SK-N-SH (cell line): ENCODE measurements around the gene CEBPZOS. TPM values are rescaled to one million over a fixed set of nuclear protein-coding genes. Genes with fewer than 3 reads are reported as not detected.

Source experiments
- CTCF ChIA-PET: fragments of 300-600, 350-600 bp; formaldehyde crosslinking; extraction: SDS; loops from one replicate; lab custom pipeline; 2021; lab: Yijun Ruan, JAX
- POLR2A ChIA-PET: fragments of 350-600 bp; sonication (Branson Sonifier 250); formaldehyde crosslinking; extraction: SDS; loops from one replicate; lab custom pipeline; 2020; ENCODE audit warnings: antibody characterized with exemption, inconsistent platforms; lab: Yijun Ruan, JAX
- DNase-seq: peaks from one replicate; pipeline ENCODE4 v3.0.0; 2012
- H2AFZ ChIP-seq: fragments of 200-600 bp; sonication (generic); 2 replicates; pipeline ENCODE4 v1.8.1; 2016; ENCODE audit warnings: antibody characterized with exemption, mild to moderate bottlenecking, low read depth
- H3F3A ChIP-seq: fragments of 200-600 bp; sonication (generic); replicated peaks from 2 replicates; pipeline ENCODE3; 2016; ENCODE audit warnings: antibody characterized with exemption, mild to moderate bottlenecking; ENCODE audit not compliant: insufficient read depth
- H3K27ac ChIP-seq, 2 experiments: fragments of 200-500 bp in 1 of 2; fragments of 200-600 bp in 1 of 2; sonication (Bioruptor generic) in 1 of 2; sonication (generic), shearing (Covaris generic) in 1 of 2; 2 replicates each; pipeline versions ENCODE4 v1.5.1 to v1.6.1; 2014 to 2016; ENCODE audit warnings: low read depth in 2 of 2, inconsistent platforms in 1 of 2, low read length in 1 of 2, mild to moderate bottlenecking in 1 of 2, mixed read lengths in 1 of 2
- H3K27me3 ChIP-seq: fragments of 200-600 bp; sonication (generic), shearing (Covaris generic); 2 replicates; pipeline ENCODE4 v1.6.1; 2016; ENCODE audit warnings: mixed run types; ENCODE audit not compliant: insufficient read depth
- H3K36me3 ChIP-seq, 2 experiments: fragments of 200-500 bp in 1 of 2; fragments of 200-600 bp in 1 of 2; sonication (Bioruptor generic) in 1 of 2; sonication (generic) in 1 of 2; replicated peaks in 1 of 2; 2 replicates each; pipeline versions ENCODE3 to v1.5.1; 2014 to 2016; ENCODE audit warnings: low read length in 1 of 2, mild to moderate bottlenecking in 1 of 2; ENCODE audit not compliant: insufficient read depth in 2 of 2, control insufficient read depth in 1 of 2
- H3K4me1 ChIP-seq, 2 experiments: fragments of 200-500 bp in 1 of 2; fragments of 200-600 bp in 1 of 2; sonication (Bioruptor generic) in 1 of 2; sonication (generic), shearing (Covaris generic) in 1 of 2; 2 replicates each; pipeline versions ENCODE4 v1.5.1 to v1.6.1; 2014 to 2016; ENCODE audit warnings: low read depth in 1 of 2, low read length in 1 of 2, mixed run types in 1 of 2; ENCODE audit not compliant: insufficient read depth in 2 of 2, control insufficient read depth in 1 of 2
- H3K4me2 ChIP-seq: fragments of 200-600 bp; sonication (generic), shearing (Covaris generic); 2 replicates; pipeline ENCODE4 v1.6.1; 2017; ENCODE audit warnings: mixed run types
- H3K4me3 ChIP-seq, 2 experiments: fragments of 200-500 bp in 1 of 2; fragments of 200-600 bp in 1 of 2; sonication (Bioruptor generic) in 1 of 2; sonication (generic), shearing (Covaris generic) in 1 of 2; 2 replicates each; pipeline versions ENCODE4 v1.5.1 to v1.8.1; 2014 to 2016; ENCODE audit warnings: low read depth in 2 of 2, inconsistent platforms in 1 of 2, low read length in 1 of 2, mild to moderate bottlenecking in 1 of 2, mixed read lengths in 1 of 2, moderate library complexity in 1 of 2
- H3K79me2 ChIP-seq: fragments of 200-600 bp; sonication (generic); 2 replicates; pipeline ENCODE4 v1.8.1; 2017; ENCODE audit warnings: mild to moderate bottlenecking; ENCODE audit not compliant: insufficient read depth
- H3K9ac ChIP-seq: fragments of 200-600 bp; sonication (generic); 2 replicates; pipeline ENCODE4 v1.6.1; 2017; ENCODE audit warnings: mixed run types
- H3K9me2 ChIP-seq: fragments of 200-600 bp; sonication (generic); 2 replicates; pipeline ENCODE4 v1.6.1; 2017; ENCODE audit warnings: mixed run types
- H3K9me3 ChIP-seq: fragments of 200-600 bp; sonication (generic); 2 replicates; pipeline ENCODE4 v1.6.1; 2017; ENCODE audit warnings: mixed run types, mild to moderate bottlenecking, moderate library complexity
- H4K20me1 ChIP-seq: fragments of 200-600 bp; sonication (generic); 2 replicates; pipeline ENCODE4 v1.6.1; 2017; ENCODE audit warnings: mild to moderate bottlenecking, mixed run types; ENCODE audit not compliant: insufficient read depth
- CHD2 ChIP-seq: fragments of 150-350 bp; IDR thresholded peaks from 2 replicates; pipeline ENCODE4 v1.6.1; 2018; ENCODE audit warnings: low read length; ENCODE audit not compliant: partially characterized antibody
- EZH2phosphoT487 ChIP-seq: fragments of 200-600 bp; sonication (generic); IDR thresholded peaks from 2 replicates; pipeline ENCODE4 v1.6.1; 2017; ENCODE audit warnings: low read depth, mixed run types, mild to moderate bottlenecking, antibody characterized with exemption, moderate library complexity, borderline replicate concordance
- FOSL2 ChIP-seq: IDR thresholded peaks from 2 replicates; pipeline ENCODE4 v1.4.0; 2012; ENCODE audit warnings: low read depth, mild to moderate bottlenecking, moderate library complexity, borderline replicate concordance
- FOXJ3 ChIP-seq: sonication (generic); formaldehyde crosslinking; IDR thresholded peaks from 2 replicates; pipeline ENCODE4 v1.5.1; 2020; ENCODE audit warnings: mild to moderate bottlenecking, missing genetic modification reagents
- FOXM1 ChIP-seq: IDR thresholded peaks from 2 replicates; pipeline ENCODE4 v1.4.0; 2012; ENCODE audit warnings: low read depth, mild to moderate bottlenecking
- GABPA ChIP-seq: IDR thresholded peaks from 2 replicates; pipeline ENCODE4 v1.4.0; 2012; ENCODE audit warnings: low read depth, mild to moderate bottlenecking
- GATA2 ChIP-seq: sonication (generic); formaldehyde crosslinking; IDR thresholded peaks from 2 replicates; pipeline ENCODE4 v1.5.0; 2020; ENCODE audit warnings: mild to moderate bottlenecking, missing genetic modification reagents
- RCOR1 ChIP-seq: fragments of 150-350 bp; IDR thresholded peaks from 2 replicates; pipeline ENCODE4 v1.6.1; 2017; ENCODE audit warnings: antibody characterized with exemption, low read length
- RXRA ChIP-seq: IDR thresholded peaks from 2 replicates; pipeline ENCODE4 v1.4.0; 2012; ENCODE audit warnings: low read depth, mild to moderate bottlenecking, borderline replicate concordance
- SIN3A ChIP-seq: IDR thresholded peaks from 2 replicates; pipeline ENCODE4 v1.6.1; 2012; ENCODE audit warnings: low read depth, mild to moderate bottlenecking, low read length, moderate library complexity, borderline replicate concordance
- SMC3 ChIP-seq: IDR thresholded peaks from 2 replicates; pipeline ENCODE4 v1.6.1; 2012; ENCODE audit warnings: low read depth, low read length, improper control_type of control experiment
- TAF1 ChIP-seq: IDR thresholded peaks from 2 replicates; pipeline ENCODE4 v1.6.1; 2012; ENCODE audit warnings: low read depth, mild to moderate bottlenecking, low read length, moderate library complexity, borderline replicate concordance
- TCF12 ChIP-seq: IDR thresholded peaks from 2 replicates; pipeline ENCODE4 v1.4.0; 2012
- YY1 ChIP-seq: IDR thresholded peaks from 2 replicates; pipeline ENCODE4 v1.4.0; 2012; ENCODE audit warnings: low read depth, mild to moderate bottlenecking
- WGBS: methylation state at CpG from one replicate; pipeline ENCODE4 v1.1.6; 2017; ENCODE audit warnings: low lambda C conversion rate; 5-methylcytosine and 5-hydroxymethylcytosine counted together
- polyA plus RNA-seq, 3 experiments: library from polyadenylated mRNA; depleted of rRNA; stranded (reverse); fragments of >200 nt; gene quantifications; 2 replicates each; pipeline ENCODE4 v1.2.3, GENCODE V29; 2012
- TF ChIP-seq, protein P1 (sequence below): IDR thresholded peaks from 2 replicates; pipeline ENCODE4 v1.4.0; 2012; ENCODE audit warnings: low read depth, borderline replicate concordance
- TF ChIP-seq, protein P2 (sequence below): fragments of 150-350 bp; IDR thresholded peaks from 2 replicates; pipeline ENCODE4 v1.6.1; 2017; ENCODE audit warnings: antibody characterized with exemption, low read length, low read depth, borderline replicate concordance
- TF ChIP-seq, protein P3 (sequence below): IDR thresholded peaks from 2 replicates; pipeline ENCODE4; 2012
- TF ChIP-seq, protein P4 (sequence below): IDR thresholded peaks from 2 replicates; pipeline ENCODE4 v1.4.0; 2012; ENCODE audit warnings: low read depth

Gene CEBPZOS
- polyA plus RNA-seq, 1 of the 3 experiments (the other 2 are of a cell fraction) = 27.5 TPM

DNA sequence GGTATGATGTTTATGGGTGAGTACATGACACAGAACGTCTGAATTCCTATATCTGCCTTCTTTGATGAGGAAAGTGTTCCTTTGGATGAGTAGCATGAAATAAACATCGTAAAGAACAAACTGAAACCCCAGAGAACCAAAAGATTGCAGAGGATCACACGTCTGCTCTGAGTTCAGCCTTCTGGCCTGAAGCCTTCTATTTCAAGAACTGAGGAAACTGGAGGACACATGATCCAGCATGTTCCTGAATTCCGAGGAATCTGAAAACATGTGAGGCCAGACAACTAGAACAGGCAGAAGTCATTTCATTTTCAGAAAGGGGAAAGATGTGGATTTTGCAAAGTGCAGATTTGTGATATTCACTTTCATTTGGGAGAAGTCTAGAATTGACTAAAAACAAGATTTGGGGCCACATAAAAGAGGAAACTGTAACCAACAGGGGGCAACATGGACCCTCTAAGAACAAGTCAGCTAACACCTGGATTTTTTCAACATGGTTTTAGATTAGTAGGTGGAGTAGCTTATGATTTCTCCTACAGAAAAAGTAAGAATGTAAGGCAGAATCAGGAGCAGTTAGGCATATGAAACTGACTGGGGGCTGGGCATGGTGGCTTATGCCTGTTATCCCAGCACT lies 16.2 kb upstream of the CEBPZOS start:
- Histone ChIP-seq H3K4me2 (no peak overlapping the region), H2AFZ (no peak overlapping the region), H3K79me2 (no peaks in the 10 kb centered on the region), H3K4me3 (no peak overlapping the region), H3F3A (no peaks in the 10 kb centered on the region), H3K27ac (no peak overlapping the region), H4K20me1 (no peaks in the 10 kb centered on the region), H3K9me2 (no peaks in the 10 kb centered on the region), H3K27me3 (no peaks in the 10 kb centered on the region), H3K36me3 (no peaks in the 10 kb centered on the region), H3K9me3 (no peaks in the 10 kb centered on the region), H3K9ac (no peak overlapping the region), H3K4me1 (no peaks in the 10 kb centered on the region)
- ChIA-PET CTCF (interaction anchor here (0.8 to 2.1 kb wide), 4 partner anchors 11 to 697 kb away, joined by 3 to 14 read pairs (median 3); no protein-coding TSS in a partner anchor), POLR2A (interaction anchor here (0.5 kb wide), 1 partner anchor 15 kb away, joined by 5 read pairs; no protein-coding TSS in a partner anchor)
- WGBS = 73% methylated on average over 4 of the region's 4 CpGs
- DNase-seq = no peak
- TF ChIP-seq FOXM1 (no peak), TCF12 (no peak), CHD2 (no peak), YY1 (no peak), FOXJ3 (CRISPR knock-in tag) (no peak), TAF1 (no peak), FOSL2 (no peak), RXRA (no peak), RCOR1 (no peak), GATA2 (CRISPR knock-in tag) (no peak), GABPA (no peak), SMC3 (no peak), EZH2phosphoT487 (no peak), SIN3A (no peak)
- TF ChIP-seq, protein P1, sequence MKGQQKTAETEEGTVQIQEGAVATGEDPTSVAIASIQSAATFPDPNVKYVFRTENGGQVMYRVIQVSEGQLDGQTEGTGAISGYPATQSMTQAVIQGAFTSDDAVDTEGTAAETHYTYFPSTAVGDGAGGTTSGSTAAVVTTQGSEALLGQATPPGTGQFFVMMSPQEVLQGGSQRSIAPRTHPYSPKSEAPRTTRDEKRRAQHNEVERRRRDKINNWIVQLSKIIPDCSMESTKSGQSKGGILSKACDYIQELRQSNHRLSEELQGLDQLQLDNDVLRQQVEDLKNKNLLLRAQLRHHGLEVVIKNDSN = no peak
- TF ChIP-seq, protein P2, sequence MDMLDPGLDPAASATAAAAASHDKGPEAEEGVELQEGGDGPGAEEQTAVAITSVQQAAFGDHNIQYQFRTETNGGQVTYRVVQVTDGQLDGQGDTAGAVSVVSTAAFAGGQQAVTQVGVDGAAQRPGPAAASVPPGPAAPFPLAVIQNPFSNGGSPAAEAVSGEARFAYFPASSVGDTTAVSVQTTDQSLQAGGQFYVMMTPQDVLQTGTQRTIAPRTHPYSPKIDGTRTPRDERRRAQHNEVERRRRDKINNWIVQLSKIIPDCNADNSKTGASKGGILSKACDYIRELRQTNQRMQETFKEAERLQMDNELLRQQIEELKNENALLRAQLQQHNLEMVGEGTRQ = no peak
- TF ChIP-seq, protein P3, sequence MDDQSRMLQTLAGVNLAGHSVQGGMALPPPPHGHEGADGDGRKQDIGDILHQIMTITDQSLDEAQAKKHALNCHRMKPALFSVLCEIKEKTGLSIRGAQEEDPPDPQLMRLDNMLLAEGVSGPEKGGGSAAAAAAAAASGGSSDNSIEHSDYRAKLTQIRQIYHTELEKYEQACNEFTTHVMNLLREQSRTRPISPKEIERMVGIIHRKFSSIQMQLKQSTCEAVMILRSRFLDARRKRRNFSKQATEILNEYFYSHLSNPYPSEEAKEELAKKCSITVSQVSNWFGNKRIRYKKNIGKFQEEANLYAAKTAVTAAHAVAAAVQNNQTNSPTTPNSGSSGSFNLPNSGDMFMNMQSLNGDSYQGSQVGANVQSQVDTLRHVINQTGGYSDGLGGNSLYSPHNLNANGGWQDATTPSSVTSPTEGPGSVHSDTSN = no peak
- TF ChIP-seq, protein P4, sequence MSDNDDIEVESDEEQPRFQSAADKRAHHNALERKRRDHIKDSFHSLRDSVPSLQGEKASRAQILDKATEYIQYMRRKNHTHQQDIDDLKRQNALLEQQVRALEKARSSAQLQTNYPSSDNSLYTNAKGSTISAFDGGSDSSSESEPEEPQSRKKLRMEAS = no peak
